ENCODE data around the gene RAET1L. TPM values are rescaled to one million over a fixed set of nuclear protein-coding genes. Genes with fewer than 3 reads are reported as not detected.

Gene RAET1L
- total and polyA plus RNA-seq, 4 donors: not detected

- no peaks in the 10 kb centered on the region for H3K36me3 ChIP-seq (ENCODE audit: control insufficient read depth in 4 of 4, insufficient read depth in 3 of 4, low read depth in 1 of 4, low read length in 3 of 4)
- no peaks in the 10 kb centered on the region for H3K4me1 ChIP-seq (ENCODE audit: control insufficient read depth in 4 of 4, insufficient read depth in 4 of 4, low read length in 3 of 4)
- 72% methylated on average over 6 of the region's 6 CpGs for WGBS
- H3K9me3 ChIP-seq (ENCODE audit: control insufficient read depth in 4 of 4, low read length in 3 of 4): no peaks in the 10 kb centered on the region
- no peak for DNase-seq (ENCODE audit: low spot score)
- TF ChIP-seq RAD21 (IDR thresholded peaks at IDR 0.05) (no peak), JUND (IDR thresholded peaks at IDR 0.05) (no peak), GABPA (IDR thresholded peaks at IDR 0.05 in 1 of 2, conservative IDR thresholded peaks at IDR 0.05 in 1 of 2) (no peak), FOXA2 (IDR thresholded peaks at IDR 0.05) (no peak), NR2F2 (IDR thresholded peaks at IDR 0.05) (no peak), EGR1 (IDR thresholded peaks at IDR 0.05; ENCODE audit: low read depth in 2 of 2) (no peak), HNF4G (IDR thresholded peaks at IDR 0.05) (no peak), HNF4A (conservative IDR thresholded peaks at IDR 0.05) (no peak), MAX (IDR thresholded peaks at IDR 0.05) (no peak), ZBTB33 (IDR thresholded peaks at IDR 0.05) (no peak), FOXA1 (IDR thresholded peaks at IDR 0.05) (no peak), YY1 (IDR thresholded peaks at IDR 0.05) (no peak), SP1 (IDR thresholded peaks at IDR 0.05) (no peak), REST (IDR thresholded peaks at IDR 0.05) (no peak), CTCF (IDR thresholded peaks at IDR 0.05; ENCODE audit: low read depth, low read length, missing input control) (no peak), ATF3 (IDR thresholded peaks at IDR 0.05) (no peak), TAF1 (conservative IDR thresholded peaks at IDR 0.05) (no peak), RXRA (IDR thresholded peaks at IDR 0.05) (no peak)
- peaks cover 0 to 5% (median 1%) of the 10 kb centered on the region in 4 donors for H3K27me3 ChIP-seq (ENCODE audit: control insufficient read depth in 4 of 4, insufficient read depth in 4 of 4, low read length in 3 of 4)
- H3K9ac ChIP-seq (ENCODE audit: low read depth in 1 of 2, low read length in 2 of 2): no peak overlapping the region
- H3K4me3 ChIP-seq (ENCODE audit: low read depth in 1 of 3, low read length in 3 of 3): no peak overlapping the region
- no peak overlapping the region for H3K27ac ChIP-seq (ENCODE audit: low read depth in 1 of 2, low read length in 2 of 2)
Observed at GRCh38 chr6:149979293-149979692, 46.0 kb downstream of the RAET1L start.
